Endodermal cell (in vitro differentiated cells): ENCODE measurements around the gene IGFN1. TPM values are rescaled to one million over a fixed set of nuclear protein-coding genes. Genes with fewer than 3 reads are reported as not detected.

Experiments used
- DNase-seq: peaks from one replicate; pipeline ENCODE4 v3.0.0-alpha.2; 2017
- H3K27ac ChIP-seq: 2 replicates; pipeline ENCODE4 v1.5.1; 2013; ENCODE audit warnings: mild to moderate bottlenecking, low read depth, low read length, moderate library complexity
- H3K27me3 ChIP-seq: 2 replicates; pipeline ENCODE4 v1.6.1; 2013; ENCODE audit warnings: mild to moderate bottlenecking, low read length, moderate library complexity; ENCODE audit not compliant: insufficient read depth, control insufficient read depth, poor library complexity, severe bottlenecking
- H3K36me3 ChIP-seq: 2 replicates; pipeline ENCODE4 v1.7.0; 2013; ENCODE audit warnings: mild to moderate bottlenecking, low read length, moderate library complexity; ENCODE audit not compliant: control insufficient read depth, insufficient read depth
- H3K4me1 ChIP-seq: one replicate; pipeline ENCODE4 v1.7.0; 2013; ENCODE audit warnings: low read length; ENCODE audit not compliant: control insufficient read depth, insufficient read depth
- H3K4me3 ChIP-seq: 2 replicates; pipeline ENCODE4 v1.5.1; 2013; ENCODE audit warnings: mild to moderate bottlenecking, low read length, moderate library complexity
- H3K9ac ChIP-seq: 2 replicates; pipeline ENCODE4 v1.6.1; 2013; ENCODE audit warnings: mild to moderate bottlenecking, low read length, moderate library complexity; ENCODE audit not compliant: poor library complexity, severe bottlenecking; ENCODE audit errors: extremely low read depth
- H3K9me3 ChIP-seq: 2 replicates; pipeline ENCODE4 v1.6.1; 2013; ENCODE audit warnings: mild to moderate bottlenecking, low read length, moderate library complexity; ENCODE audit not compliant: control insufficient read depth
- H3K27ac Mint-ChIP-seq: 2 replicates; pipeline ENCODE4 v1.8.0; 2020; ENCODE audit warnings: mixed read lengths
- H3K27me3 Mint-ChIP-seq: 2 replicates; pipeline ENCODE4 v1.8.0; 2021; ENCODE audit warnings: mild to moderate bottlenecking, mixed read lengths; ENCODE audit not compliant: insufficient read depth
- H3K36me3 Mint-ChIP-seq: 2 replicates; pipeline ENCODE4 v1.8.0; 2020; ENCODE audit warnings: low read depth, mixed read lengths
- H3K4me1 Mint-ChIP-seq: 2 replicates; pipeline ENCODE4 v1.8.0; 2020; ENCODE audit warnings: mixed read lengths
- H3K4me3 Mint-ChIP-seq: 2 replicates; pipeline ENCODE4 v1.8.0; 2020; ENCODE audit warnings: mild to moderate bottlenecking, moderate library complexity, mixed read lengths
- H3K9me3 Mint-ChIP-seq: 2 replicates; pipeline ENCODE4 v1.8.0; 2020; ENCODE audit warnings: mild to moderate bottlenecking, mixed read lengths
- WGBS, 2 experiments: methylation state at CpG; one replicate each; pipeline versions ENCODE4 v1.1.5 to v1.1.7; 2013; ENCODE audit warnings: missing lambda C conversion rate in 2 of 2, mixed read lengths in 1 of 2; ENCODE audit not compliant: insufficient coverage in 1 of 2, insufficient read length in 1 of 2; 5-methylcytosine and 5-hydroxymethylcytosine counted together
- total RNA-seq, 2 donors: library from RNA; stranded (reverse); fragmentation: NEBNext Ultra II Directional in 1 of 2; extraction: Animal tissue kit (Norgen Biotek cat#: 25700) in 1 of 2; gene quantifications; 2 replicates in 1 of 2; 3 replicates in 1 of 2; pipeline ENCODE4 v1.2.1, GENCODE V29; 2021
- TF ChIP-seq, protein P1 (sequence below): fragments of 200-600 bp; sonication (generic); conservative IDR thresholded peaks from 2 replicates; pipeline ENCODE4 v1.5.0; 2021; ENCODE audit warnings: antibody characterized with exemption, mild to moderate bottlenecking

IGFN1 gene
- total RNA-seq, 2 donors from 2014 or later, result not detected

DNA sequence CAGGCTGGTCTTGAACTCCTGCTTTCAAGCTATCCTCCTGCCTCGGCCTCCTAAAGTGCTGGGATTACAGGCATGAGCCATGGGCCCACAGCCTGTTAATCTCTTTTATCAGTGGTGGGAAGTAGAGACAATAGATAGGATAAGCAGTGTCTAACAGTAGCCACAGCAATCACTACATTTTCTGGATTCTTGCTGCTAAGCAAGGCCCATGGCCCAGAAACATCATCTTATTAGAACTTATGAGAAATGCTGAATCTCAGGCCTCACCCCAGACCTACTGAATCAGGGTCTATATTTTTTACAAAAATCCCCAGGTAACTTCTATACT, 29.7 kb downstream of the IGFN1 start:
- H3K9ac ChIP-seq, result no peak overlapping the region
- H3K27ac ChIP-seq, result no peak overlapping the region
- Mint-ChIP-seq H3K9me3 (no peaks in the 10 kb centered on the region), H3K27ac (no peak overlapping the region), H3K27me3 (no peaks in the 10 kb centered on the region), H3K36me3 (no peaks in the 10 kb centered on the region), H3K4me3 (no peak overlapping the region), H3K4me1 (peaks cover 22% of the 10 kb centered on the region)
- no peak overlapping the region for H3K4me3 ChIP-seq
- H3K36me3 ChIP-seq, result no peaks in the 10 kb centered on the region
- WGBS, 2 experiments, result 83 to 89% methylated on average over 1 of the region's 1 CpG
- TF ChIP-seq, protein P1, sequence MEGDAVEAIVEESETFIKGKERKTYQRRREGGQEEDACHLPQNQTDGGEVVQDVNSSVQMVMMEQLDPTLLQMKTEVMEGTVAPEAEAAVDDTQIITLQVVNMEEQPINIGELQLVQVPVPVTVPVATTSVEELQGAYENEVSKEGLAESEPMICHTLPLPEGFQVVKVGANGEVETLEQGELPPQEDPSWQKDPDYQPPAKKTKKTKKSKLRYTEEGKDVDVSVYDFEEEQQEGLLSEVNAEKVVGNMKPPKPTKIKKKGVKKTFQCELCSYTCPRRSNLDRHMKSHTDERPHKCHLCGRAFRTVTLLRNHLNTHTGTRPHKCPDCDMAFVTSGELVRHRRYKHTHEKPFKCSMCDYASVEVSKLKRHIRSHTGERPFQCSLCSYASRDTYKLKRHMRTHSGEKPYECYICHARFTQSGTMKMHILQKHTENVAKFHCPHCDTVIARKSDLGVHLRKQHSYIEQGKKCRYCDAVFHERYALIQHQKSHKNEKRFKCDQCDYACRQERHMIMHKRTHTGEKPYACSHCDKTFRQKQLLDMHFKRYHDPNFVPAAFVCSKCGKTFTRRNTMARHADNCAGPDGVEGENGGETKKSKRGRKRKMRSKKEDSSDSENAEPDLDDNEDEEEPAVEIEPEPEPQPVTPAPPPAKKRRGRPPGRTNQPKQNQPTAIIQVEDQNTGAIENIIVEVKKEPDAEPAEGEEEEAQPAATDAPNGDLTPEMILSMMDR, result no peak
- H3K9me3 ChIP-seq, result no peaks in the 10 kb centered on the region
- H3K4me1 ChIP-seq, result no peaks in the 10 kb centered on the region
- DNase-seq, result peak; percentile 47
- no peaks in the 10 kb centered on the region for H3K27me3 ChIP-seq

DNA sequence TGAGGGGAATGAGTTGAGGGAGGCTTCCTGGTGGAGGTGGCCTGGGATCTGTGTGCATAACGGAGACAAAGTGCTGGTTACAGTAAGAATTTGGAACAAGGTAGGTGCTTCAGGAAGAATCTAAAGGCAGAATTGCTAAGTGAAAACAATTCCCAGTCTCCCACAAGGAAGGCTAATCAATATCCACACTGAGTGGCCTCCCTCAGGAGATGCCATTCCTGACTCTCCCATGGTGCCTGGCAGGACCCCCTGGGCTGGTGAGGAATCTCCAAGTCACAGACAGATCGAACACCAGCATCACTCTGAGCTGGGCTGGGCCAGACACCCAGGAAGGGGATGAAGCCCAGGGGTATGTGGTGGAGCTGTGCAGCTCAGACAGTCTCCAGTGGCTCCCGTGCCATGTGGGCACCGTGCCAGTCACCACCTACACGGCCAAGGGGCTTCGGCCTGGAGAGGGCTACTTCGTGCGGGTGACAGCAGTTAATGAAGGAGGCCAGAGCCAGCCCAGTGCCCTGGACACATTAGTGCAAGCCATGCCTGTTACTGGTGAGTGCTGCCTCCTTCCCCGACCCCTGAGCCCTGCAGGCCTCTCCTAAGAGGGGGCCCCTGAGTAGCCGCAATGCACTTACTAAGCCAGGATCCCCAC, 30.7 kb downstream of the IGFN1 start:
- no peaks in the 10 kb centered on the region for H3K4me1 ChIP-seq
- no peaks in the 10 kb centered on the region for H3K27me3 ChIP-seq
- Mint-ChIP-seq H3K9me3 (no peaks in the 10 kb centered on the region), H3K27me3 (no peaks in the 10 kb centered on the region), H3K36me3 (no peaks in the 10 kb centered on the region), H3K27ac (peak overlapping the region; percentile 16), H3K4me3 (no peak overlapping the region), H3K4me1 (peaks cover 17% of the 10 kb centered on the region)
- WGBS, 2 experiments, result 91 to 96% methylated on average over 3 to 10 of the region's 10 CpGs
- TF ChIP-seq, protein P1, result no peak
- H3K9me3 ChIP-seq, result no peaks in the 10 kb centered on the region
- no peak overlapping the region for H3K9ac ChIP-seq
- no peak overlapping the region for H3K4me3 ChIP-seq
- no peaks in the 10 kb centered on the region for H3K36me3 ChIP-seq
- peak; percentile 45 for DNase-seq
- H3K27ac ChIP-seq, result no peak overlapping the region

DNA sequence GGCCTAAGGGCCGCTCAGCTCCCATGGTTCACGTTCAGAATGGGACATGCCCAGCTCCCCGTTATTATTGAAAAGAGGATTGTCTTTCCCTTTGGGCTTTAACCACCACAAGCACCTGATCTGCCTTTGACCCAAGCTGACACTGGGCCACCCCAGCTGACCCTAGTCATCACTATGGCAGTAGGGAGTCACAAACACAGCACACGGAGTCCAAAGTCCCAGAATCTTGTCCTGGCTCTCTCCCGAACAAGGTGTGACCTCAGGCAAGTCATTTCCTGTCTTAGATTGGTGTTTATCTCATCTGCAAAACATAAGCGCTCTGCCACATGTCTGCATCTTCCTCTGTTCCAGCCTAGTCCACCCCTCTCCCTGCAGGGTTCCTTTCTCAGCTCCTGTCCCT, 31.5 kb downstream of the IGFN1 start:
- TF ChIP-seq, protein P1, result no peak
- H3K27me3 ChIP-seq, result no peaks in the 10 kb centered on the region
- Mint-ChIP-seq H3K4me3 (no peak overlapping the region), H3K9me3 (no peaks in the 10 kb centered on the region), H3K4me1 (peaks cover 17% of the 10 kb centered on the region), H3K36me3 (no peaks in the 10 kb centered on the region), H3K27ac (peak overlapping the region; percentile 68), H3K27me3 (no peaks in the 10 kb centered on the region)
- H3K9ac ChIP-seq, result no peak overlapping the region
- 84 to 93% methylated on average over 5 to 6 of the region's 6 CpGs for WGBS, 2 experiments
- H3K4me3 ChIP-seq, result no peak overlapping the region
- DNase-seq, result peak; percentile 39
- no peaks in the 10 kb centered on the region for H3K9me3 ChIP-seq
- H3K27ac ChIP-seq, result no peak overlapping the region
- H3K4me1 ChIP-seq, result no peaks in the 10 kb centered on the region
- H3K36me3 ChIP-seq, result no peaks in the 10 kb centered on the region
